ENCODE results near the gene HMGB4. TPM values are rescaled to one million over a fixed set of nuclear protein-coding genes. Genes with fewer than 3 reads are reported as not detected.
A peak's percentile ranks its signal among the peaks of the same experiment; 100 is the strongest.

Gene HMGB4
- total and polyA plus RNA-seq, 8 donors: not detected

DNA sequence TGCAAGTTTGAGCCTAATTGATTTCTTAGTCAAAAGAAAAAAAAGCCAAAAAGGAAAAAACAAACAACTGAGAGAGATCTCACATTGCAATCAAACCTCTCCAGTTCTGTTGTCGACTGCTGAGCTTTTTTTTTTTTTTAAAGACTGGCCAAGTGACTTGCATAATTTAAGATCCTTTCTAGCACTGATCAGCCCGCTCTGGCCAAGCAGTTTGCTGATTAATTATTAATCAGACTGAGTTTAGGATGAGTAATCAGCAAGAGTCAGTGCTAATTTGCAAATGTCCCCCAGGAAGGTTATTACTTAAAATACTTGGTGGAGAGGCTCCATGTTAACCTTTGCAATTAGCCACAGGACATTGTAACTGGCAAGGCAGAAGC lies 39.3 kb downstream of the HMGB4 start:
- no peak for FAIRE-seq
- TF ChIP-seq CTCF (IDR thresholded peaks at IDR 0.05): no peak
- no peaks in the 10 kb centered on the region for H3K9me3 ChIP-seq
- DNase-seq: peak in 2 of 6 donors; percentile 6 to 14
- H3K4me1 ChIP-seq: no peaks in the 10 kb centered on the region
- H3K4me3 ChIP-seq: no peak overlapping the region
- H3K36me3 ChIP-seq: no peaks in the 10 kb centered on the region
- intact Hi-C loops (cut with DNase I): no loop called here
- no peak overlapping the region for H3K27ac ChIP-seq
- 0 to 6% methylated on average over 2 of the region's 2 CpGs for WGBS, 2 donors
- peak; percentile 45 to 80 (median 70) for ATAC-seq
- no peaks in the 10 kb centered on the region for H3K27me3 ChIP-seq

DNA sequence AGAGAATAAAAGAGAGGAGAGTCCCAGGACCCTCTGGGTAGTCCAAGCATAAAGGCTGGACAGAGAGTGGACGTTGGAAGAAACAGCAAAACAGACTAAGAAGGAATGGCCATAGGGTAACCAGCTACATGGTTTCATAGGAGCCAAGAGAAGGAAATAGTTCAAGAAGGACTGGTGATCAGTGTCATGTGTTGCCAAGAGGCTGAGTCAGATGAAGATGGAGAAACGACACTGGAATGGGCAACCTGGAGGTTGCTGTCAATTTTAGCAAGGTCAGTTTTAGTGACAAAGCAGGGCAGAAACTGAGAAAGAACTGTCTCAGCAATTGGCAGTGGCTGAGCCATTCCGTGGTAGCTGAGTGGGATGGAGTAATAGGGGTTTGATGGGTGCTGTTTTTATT lies 41.4 kb downstream of the HMGB4 start:
- no peak overlapping the region for H3K4me3 ChIP-seq
- H3K27me3 ChIP-seq: no peaks in the 10 kb centered on the region
- FAIRE-seq: no peak
- intact Hi-C loops (cut with DNase I): no loop called here
- H3K36me3 ChIP-seq: no peaks in the 10 kb centered on the region
- H3K4me1 ChIP-seq: no peaks in the 10 kb centered on the region
- no peak overlapping the region for H3K27ac ChIP-seq
- H3K9me3 ChIP-seq: no peaks in the 10 kb centered on the region
- no peak for TF ChIP-seq CTCF (IDR thresholded peaks at IDR 0.05)
- 49 to 56% methylated on average over 3 of the region's 3 CpGs for WGBS, 2 donors
- ATAC-seq: no peak
- no peak for DNase-seq

DNA sequence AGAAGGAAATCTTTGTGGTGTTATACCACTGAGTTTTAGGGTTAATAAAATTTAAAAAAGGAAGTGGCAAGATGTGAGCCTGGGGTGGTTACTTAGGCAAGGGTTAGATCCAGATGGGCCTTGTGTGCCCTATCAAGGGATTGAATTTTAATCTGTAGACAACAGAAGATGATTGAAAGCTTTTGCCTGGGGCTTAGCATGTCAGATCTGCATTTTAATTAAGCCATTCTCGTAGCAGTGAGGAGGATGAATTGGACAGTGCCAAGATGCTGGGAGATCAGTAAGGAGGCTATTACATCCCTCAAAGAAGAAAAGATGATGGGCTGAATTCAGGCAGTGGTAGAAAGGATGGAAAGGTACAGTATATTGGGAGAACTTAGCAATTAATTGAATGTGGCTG lies 42.3 kb downstream of the HMGB4 start:
- FAIRE-seq (no peak), ATAC-seq (no peak), DNase-seq (no peak)
- H3K36me3 ChIP-seq: no peaks in the 10 kb centered on the region
- WGBS, 2 donors: 64 to 89% methylated on average over 1 of the region's 1 CpG
- TF ChIP-seq CTCF (IDR thresholded peaks at IDR 0.05): no peak
- no peak overlapping the region for H3K4me3 ChIP-seq
- intact Hi-C loops (cut with DNase I): no loop called here
- no peaks in the 10 kb centered on the region for H3K9me3 ChIP-seq
- no peaks in the 10 kb centered on the region for H3K4me1 ChIP-seq
- H3K27ac ChIP-seq: no peak overlapping the region
- H3K27me3 ChIP-seq: no peaks in the 10 kb centered on the region

- DNase-seq (no peak), ATAC-seq (no peak), FAIRE-seq (no peak)
- Histone ChIP-seq H3K36me3 (no peaks in the 10 kb centered on the region), H3K4me1 (no peaks in the 10 kb centered on the region), H3K9me3 (no peaks in the 10 kb centered on the region), H3K27me3 (no peaks in the 10 kb centered on the region), H3K4me3 (no peak overlapping the region), H3K27ac (no peak overlapping the region)
- intact Hi-C loops (cut with DNase I): no loop called here
- WGBS, 2 donors: 79 to 85% methylated on average over 11 of the region's 11 CpGs
- no peak for TF ChIP-seq CTCF (IDR thresholded peaks at IDR 0.05)
Measured at GRCh38 chr1:33908324-33908956, 44.6 kb downstream of the HMGB4 start.

Data from pancreas (tissue), 10 donors.